Measurements from ENCODE around the gene GAREM2.

DNA sequence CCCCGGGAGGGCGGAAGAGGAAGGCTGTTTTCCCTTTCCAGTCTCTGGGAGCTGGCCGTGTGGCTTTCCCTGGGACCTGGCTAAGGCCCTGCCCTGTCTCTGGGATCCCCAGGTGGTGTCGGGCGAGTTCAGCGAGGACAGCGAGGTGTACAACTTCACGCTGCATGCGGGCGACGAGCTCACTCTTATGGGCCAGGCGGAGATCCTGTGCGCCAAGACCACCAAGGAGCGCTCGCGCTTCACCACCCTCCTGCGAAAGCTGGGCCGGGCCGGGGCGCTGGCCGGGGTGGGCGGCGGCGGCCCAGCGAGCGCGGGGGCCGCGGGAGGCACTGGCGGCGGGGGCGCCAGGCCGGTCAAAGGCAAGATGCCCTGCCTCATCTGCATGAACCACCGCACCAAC is 11.2 kb downstream of the GAREM2 start:
- no peak for TF ChIP-seq POLR2A (IDR thresholded peaks at IDR 0.05)
- TF ChIP-seq, protein P1, sequence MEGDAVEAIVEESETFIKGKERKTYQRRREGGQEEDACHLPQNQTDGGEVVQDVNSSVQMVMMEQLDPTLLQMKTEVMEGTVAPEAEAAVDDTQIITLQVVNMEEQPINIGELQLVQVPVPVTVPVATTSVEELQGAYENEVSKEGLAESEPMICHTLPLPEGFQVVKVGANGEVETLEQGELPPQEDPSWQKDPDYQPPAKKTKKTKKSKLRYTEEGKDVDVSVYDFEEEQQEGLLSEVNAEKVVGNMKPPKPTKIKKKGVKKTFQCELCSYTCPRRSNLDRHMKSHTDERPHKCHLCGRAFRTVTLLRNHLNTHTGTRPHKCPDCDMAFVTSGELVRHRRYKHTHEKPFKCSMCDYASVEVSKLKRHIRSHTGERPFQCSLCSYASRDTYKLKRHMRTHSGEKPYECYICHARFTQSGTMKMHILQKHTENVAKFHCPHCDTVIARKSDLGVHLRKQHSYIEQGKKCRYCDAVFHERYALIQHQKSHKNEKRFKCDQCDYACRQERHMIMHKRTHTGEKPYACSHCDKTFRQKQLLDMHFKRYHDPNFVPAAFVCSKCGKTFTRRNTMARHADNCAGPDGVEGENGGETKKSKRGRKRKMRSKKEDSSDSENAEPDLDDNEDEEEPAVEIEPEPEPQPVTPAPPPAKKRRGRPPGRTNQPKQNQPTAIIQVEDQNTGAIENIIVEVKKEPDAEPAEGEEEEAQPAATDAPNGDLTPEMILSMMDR (IDR thresholded peaks at IDR 0.05 in 8 of 11, conservative IDR thresholded peaks at IDR 0.05 in 3 of 11), result no peak
- TF ChIP-seq POLR2AphosphoS5 (IDR thresholded peaks at IDR 0.05), result no peak
